Activated naive CD4-positive, alpha-beta T cell treated with anti-CD3 and anti-CD28 coated beads, Interleukin-2, amount 50 U/mL, for 72 hours (primary cell): ENCODE results near the gene BATF. TPM values are rescaled to one million over a fixed set of nuclear protein-coding genes. Genes with fewer than 3 reads are reported as not detected.

Experiments
- ATAC-seq, 2 donors: fragments of 150-1000 bp; cut with Tn5 transposase; 2 replicates each; pipeline ENCODE4 v1.10.0; 2021; ENCODE audit warnings: mild to moderate bottlenecking in 2 of 2, moderate library complexity in 2 of 2
- DNase-seq, 2 donors: peaks; one replicate each; pipeline ENCODE4 v3.0.0; 2021 to 2022; ENCODE audit warnings: low spot score in 2 of 2
- H3K27ac Mint-ChIP-seq, 2 donors: one replicate each; pipeline ENCODE4 v1.8.0; 2022; ENCODE audit warnings: mild to moderate bottlenecking in 2 of 2, mixed read lengths in 2 of 2
- H3K36me3 Mint-ChIP-seq, 2 donors: one replicate each; pipeline ENCODE4 v1.8.0; 2022; ENCODE audit warnings: mixed read lengths in 2 of 2
- H3K9me3 Mint-ChIP-seq, 2 donors: one replicate each; pipeline ENCODE4 v1.8.0; 2022; ENCODE audit warnings: mixed read lengths in 2 of 2
- total RNA-seq, 2 donors: library from RNA; stranded (reverse); gene quantifications; one replicate each; pipeline ENCODE4 v1.2.3, GENCODE V29; 2022

BATF gene
- total RNA-seq, 2 donors from 2014 or later, result 93.6 to 165 TPM

- Mint-ChIP-seq H3K36me3 (peaks cover 8 to 10% of the 10 kb centered on the region in 2 donors), H3K27ac (peak overlapping the region; percentile 97 to 98), H3K9me3 (peaks cover 0 to 3% of the 10 kb centered on the region in 2 donors)
- DNase-seq (no peak), ATAC-seq (peak; percentile 27 to 47)
Observed at GRCh38 chr14:75562489-75562888, 40.2 kb downstream of the BATF start.

- Mint-ChIP-seq H3K27ac (no peak overlapping the region), H3K36me3 (peaks cover 8 to 10% of the 10 kb centered on the region in 2 donors), H3K9me3 (peaks cover 0 to 3% of the 10 kb centered on the region in 2 donors)
- no peak for ATAC-seq
- no peak for DNase-seq
Observed at GRCh38 chr14:75563931-75564330, 41.7 kb downstream of the BATF start.

- no peak for ATAC-seq
- Mint-ChIP-seq H3K27ac (peak overlapping the region; percentile 3 to 99), H3K36me3 (peaks cover 8 to 18% of the 10 kb centered on the region in 2 donors), H3K9me3 (peaks cover 0 to 3% of the 10 kb centered on the region in 2 donors)
- DNase-seq, result no peak
Observed at GRCh38 chr14:75565056-75565455, 42.8 kb downstream of the BATF start.

- Mint-ChIP-seq H3K27ac (peak overlapping the region; percentile 99), H3K9me3 (peaks cover 0 to 3% of the 10 kb centered on the region in 2 donors), H3K36me3 (peaks cover 8 to 27% of the 10 kb centered on the region in 2 donors)
- peak; percentile 82 to 86 for ATAC-seq
- peak; percentile 74 to 90 for DNase-seq
Observed at GRCh38 chr14:75566321-75566720, 44.1 kb downstream of the BATF start.

- Mint-ChIP-seq H3K36me3 (peaks cover 8 to 31% of the 10 kb centered on the region in 2 donors), H3K9me3 (peaks cover 0 to 1% of the 10 kb centered on the region in 2 donors)
- no peak for ATAC-seq
Observed at GRCh38 chr14:75566752-75567151, 44.5 kb downstream of the BATF start.

DNA sequence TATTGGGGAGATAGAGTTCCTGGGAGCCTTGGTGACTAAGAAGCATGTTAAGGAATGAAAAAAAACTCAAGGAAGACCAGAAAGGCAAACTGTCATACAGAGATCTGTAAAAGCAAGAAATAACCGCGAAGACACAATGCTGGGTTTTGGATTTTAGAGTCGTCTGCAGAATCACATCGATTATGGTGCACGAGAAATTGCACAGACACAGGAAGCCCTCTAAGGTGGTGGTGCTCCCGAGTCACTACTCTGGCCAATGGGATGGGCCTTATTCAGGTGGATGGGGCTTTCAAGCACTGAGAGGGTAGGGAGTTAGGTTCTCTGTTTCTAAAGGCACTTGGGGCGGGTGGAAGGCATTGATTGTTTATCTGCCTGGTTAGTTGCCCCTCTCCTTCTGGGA is 45.9 kb downstream of the BATF start:
- peaks cover 8 to 34% of the 10 kb centered on the region in 2 donors for H3K36me3 Mint-ChIP-seq
- ATAC-seq (no peak), DNase-seq (no peak)
- no peaks in the 10 kb centered on the region for H3K9me3 Mint-ChIP-seq
- peak overlapping the region; percentile 99 for H3K27ac Mint-ChIP-seq

More at GRCh38 chr14:75566752-75567151, 44.5 kb downstream of the BATF start:
- no peak for DNase-seq
- H3K27ac Mint-ChIP-seq, result peak overlapping the region; percentile 99

- DNase-seq, result no peak
- Mint-ChIP-seq H3K36me3 (peaks cover 8 to 34% of the 10 kb centered on the region in 2 donors), H3K9me3 (no peaks in the 10 kb centered on the region), H3K27ac (peak overlapping the region; percentile 84 to 99)
- ATAC-seq, result no peak
Observed at GRCh38 chr14:75568791-75569190, 46.5 kb downstream of the BATF start.

DNA sequence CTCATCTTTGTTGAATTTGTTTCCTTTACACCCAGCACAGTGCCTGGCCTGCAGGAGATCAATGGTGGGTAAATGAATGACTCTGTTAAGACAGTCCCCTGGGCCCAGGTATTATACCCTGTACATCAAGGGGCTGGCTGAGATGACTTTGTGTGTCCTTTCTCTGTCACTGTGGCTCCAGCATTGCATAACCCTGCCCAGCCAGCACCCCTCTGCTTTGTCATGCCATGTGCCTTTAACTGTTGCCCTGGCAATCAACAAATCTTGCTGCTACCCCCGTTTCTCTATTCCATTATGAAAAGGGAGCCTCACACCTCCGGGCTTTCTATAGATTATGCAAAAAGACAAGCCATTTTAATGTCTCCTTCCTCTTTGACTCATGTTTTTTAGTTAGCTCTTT is 48.5 kb downstream of the BATF start:
- DNase-seq, result no peak
- Mint-ChIP-seq H3K36me3 (peaks cover 8 to 34% of the 10 kb centered on the region in 2 donors), H3K27ac (peak overlapping the region; percentile 74 to 90), H3K9me3 (no peaks in the 10 kb centered on the region)
- ATAC-seq, result peak in 1 of 2 donors; percentile 41

- Mint-ChIP-seq H3K27ac (peak overlapping the region; percentile 46 to 74), H3K9me3 (no peaks in the 10 kb centered on the region), H3K36me3 (peaks cover 0 to 24% of the 10 kb centered on the region in 2 donors)
- ATAC-seq (no peak), DNase-seq (no peak)
Observed at GRCh38 chr14:75572104-75572503, 49.8 kb downstream of the BATF start.

GRCh38 chr14:75577090-75577489 is 54.8 kb downstream of the BATF start:
- DNase-seq (no peak), ATAC-seq (no peak)
- Mint-ChIP-seq H3K9me3 (no peaks in the 10 kb centered on the region), H3K27ac (peak overlapping the region in 1 of 2 donors; percentile 52), H3K36me3 (peaks cover 4 to 5% of the 10 kb centered on the region in 2 donors)

DNA sequence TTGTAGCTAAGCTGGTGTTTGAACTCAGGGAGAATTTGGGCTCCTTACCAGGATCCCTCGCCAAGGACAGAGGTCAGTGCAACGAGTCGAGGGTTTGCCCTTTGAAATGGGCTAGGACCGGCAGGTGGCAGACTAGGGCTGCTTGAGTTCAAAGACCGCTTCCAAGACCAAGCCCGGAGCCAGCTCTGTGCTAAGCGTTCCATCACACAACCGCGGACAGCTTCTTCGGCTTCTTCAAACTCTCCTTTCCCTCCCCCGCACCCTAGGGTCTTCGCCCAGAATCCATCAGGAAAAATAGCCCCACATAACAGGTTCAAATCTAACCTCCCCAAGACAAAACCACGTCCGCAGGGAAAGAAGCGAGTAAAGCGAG is 55.4 kb downstream of the BATF start:
- peak; percentile 82 to 90 for ATAC-seq
- DNase-seq, result peak; percentile 73
- Mint-ChIP-seq H3K36me3 (peaks cover 4 to 5% of the 10 kb centered on the region in 2 donors), H3K27ac (peak overlapping the region; percentile 52 to 56), H3K9me3 (no peaks in the 10 kb centered on the region)

DNA sequence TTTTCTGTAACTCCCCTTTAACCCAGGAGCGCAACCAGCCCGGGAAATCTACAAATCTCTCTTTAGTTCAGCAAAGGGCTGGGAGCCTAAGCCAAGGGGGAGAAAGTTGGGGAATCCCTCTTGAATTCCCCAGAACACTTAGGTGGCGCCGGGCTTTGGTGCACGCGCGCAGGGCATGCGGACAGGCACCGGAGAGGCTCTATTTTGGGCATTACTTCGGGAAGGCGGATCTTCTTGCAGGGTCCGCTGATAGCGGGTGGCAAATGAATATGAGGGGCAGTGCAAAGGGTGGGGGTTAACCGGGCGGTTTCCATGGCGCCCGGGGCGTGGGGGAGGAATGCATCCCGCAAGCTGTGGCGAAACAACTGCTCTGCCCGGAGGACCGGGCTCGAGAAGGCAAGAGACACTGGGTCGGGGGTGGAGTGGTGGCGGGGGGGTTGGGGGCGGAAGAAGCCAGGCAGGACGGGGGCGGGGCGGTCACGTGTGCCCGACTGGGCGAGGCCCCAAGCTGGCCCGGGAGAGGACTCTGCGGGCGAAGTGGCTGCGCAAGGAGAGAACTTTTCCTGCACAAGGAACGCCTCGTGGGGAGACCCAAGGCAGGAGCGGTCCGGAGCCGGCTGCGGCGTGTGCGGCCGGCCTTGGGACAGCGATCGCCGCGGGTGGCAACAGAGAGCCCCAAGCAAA is 56.0 kb downstream of the BATF start, which contains the start of gene FLVCR2:
Gene FLVCR2 (plus strand): TSS at position 519 of the 684 bp plus-strand sequence. CDS start 353 bp downstream, outside the sequence.
- ATAC-seq (peak; percentile 63 to 79), DNase-seq (peak in 1 of 2 donors; percentile 75)
- Mint-ChIP-seq H3K27ac (peak within 1 kb of the TSS; percentile 52 to 56), H3K9me3 (no peaks in the 10 kb centered on the region), H3K36me3 (peaks cover 4 to 5% of the 10 kb centered on the region in 2 donors)

- Mint-ChIP-seq H3K36me3 (peaks cover 4 to 5% of the 10 kb centered on the region in 2 donors), H3K27ac (peak overlapping the region in 1 of 2 donors; percentile 52), H3K9me3 (no peaks in the 10 kb centered on the region)
- ATAC-seq, result peak; percentile 18 to 24
- no peak for DNase-seq
Observed at GRCh38 chr14:75578786-75579337, 56.6 kb downstream of the BATF start.

GRCh38 chr14:75579338-75579864 is 57.1 kb downstream of the BATF start:
- no peak for DNase-seq
- Mint-ChIP-seq H3K9me3 (no peaks in the 10 kb centered on the region), H3K27ac (no peak overlapping the region), H3K36me3 (peaks cover 4 to 5% of the 10 kb centered on the region in 2 donors)
- ATAC-seq, result no peak

- no peak for ATAC-seq
- Mint-ChIP-seq H3K27ac (no peak overlapping the region), H3K9me3 (no peaks in the 10 kb centered on the region), H3K36me3 (peaks cover 4 to 5% of the 10 kb centered on the region in 2 donors)
- DNase-seq, result no peak
Observed at GRCh38 chr14:75579882-75580281, 57.6 kb downstream of the BATF start.

DNA sequence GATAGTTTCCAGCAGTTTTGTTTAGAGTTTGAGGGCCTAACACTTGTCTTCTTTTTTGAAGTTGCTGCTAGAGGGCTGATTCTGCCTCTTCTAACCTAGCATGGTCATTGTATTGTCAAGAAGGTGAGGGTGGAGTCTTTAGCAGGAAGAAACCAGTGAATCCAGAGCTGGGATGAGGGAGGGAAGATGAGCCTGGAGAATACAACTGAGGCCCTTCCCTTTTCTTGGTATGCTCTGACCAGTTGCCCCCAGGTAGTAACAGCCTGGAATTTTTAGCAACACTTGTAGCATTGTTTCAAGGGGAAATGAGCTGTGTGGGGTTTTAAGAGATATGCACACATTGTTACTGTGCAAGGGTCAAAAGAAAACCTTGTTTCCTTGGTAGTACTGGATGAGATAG is 65.1 kb downstream of the BATF start:
- DNase-seq (no peak), ATAC-seq (no peak)
- peaks cover 0 to 15% of the 10 kb centered on the region in 2 donors for H3K36me3 Mint-ChIP-seq
- H3K27ac Mint-ChIP-seq, result no peak overlapping the region
- H3K9me3 Mint-ChIP-seq, result peaks cover 0 to 5% of the 10 kb centered on the region in 2 donors

DNA sequence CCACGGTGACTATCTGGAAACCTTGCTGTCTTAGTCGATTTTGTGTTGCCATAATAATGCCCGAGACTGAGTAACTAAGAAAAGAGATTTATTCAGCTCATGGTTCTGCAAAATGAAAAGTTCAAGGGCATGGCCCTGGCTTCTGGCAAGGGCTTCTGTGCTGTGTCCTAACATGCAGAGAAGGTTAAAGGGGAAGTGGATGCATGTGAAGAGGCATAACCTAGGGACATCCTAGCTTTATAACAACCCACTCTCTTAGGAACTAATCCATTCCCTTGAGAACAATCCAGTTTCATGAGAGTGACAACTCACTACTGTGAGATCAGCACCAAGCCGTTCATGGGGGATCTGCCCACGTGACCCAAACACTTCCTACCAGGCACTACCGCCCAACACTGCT is 67.7 kb downstream of the BATF start:
- no peak overlapping the region for H3K27ac Mint-ChIP-seq
- DNase-seq, result no peak
- ATAC-seq, result no peak
- peaks cover 0 to 11% of the 10 kb centered on the region in 2 donors for H3K9me3 Mint-ChIP-seq
- H3K36me3 Mint-ChIP-seq, result peaks cover 0 to 23% of the 10 kb centered on the region in 2 donors
